ENCODE results near the gene PRELID2. TPM values are rescaled to one million over a fixed set of nuclear protein-coding genes. Genes with fewer than 3 reads are reported as not detected.

Gene PRELID2
- total RNA-seq, 1 donor from 2014 or later, result 9.2 TPM

DNA sequence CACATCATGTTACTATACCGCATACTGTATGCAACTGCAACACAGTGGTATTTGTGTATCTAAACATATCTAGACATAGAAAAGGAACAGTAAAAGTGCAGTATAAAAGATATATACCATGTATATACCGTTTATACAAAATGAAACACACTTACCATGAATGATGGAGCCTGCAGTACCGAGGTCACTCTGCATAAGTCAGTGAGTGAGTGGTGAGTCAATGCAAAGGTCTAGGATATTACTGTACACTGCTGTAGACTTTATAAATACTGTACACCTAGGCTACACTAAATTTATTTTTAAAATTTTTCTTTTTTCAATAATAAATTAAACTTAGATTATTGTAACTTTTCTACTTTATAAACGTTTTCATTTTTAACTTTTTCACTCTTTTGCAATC is 29.3 kb downstream of the PRELID2 start:
- DNase-seq (ENCODE audit: low read depth), result no peak
- no peaks in the 10 kb centered on the region for H3K27me3 ChIP-seq (ENCODE audit: insufficient read depth, low read length)
- FAIRE-seq, result no peak
- peaks cover 6% of the 10 kb centered on the region for H3K9me3 Mint-ChIP-seq (ENCODE audit: unreplicated experiment)
- H2AFZ ChIP-seq (ENCODE audit: low read depth, low read length), result no peak overlapping the region
- H3K4me3 Mint-ChIP-seq (ENCODE audit: unreplicated experiment), result no peak overlapping the region
- H3K36me3 Mint-ChIP-seq (ENCODE audit: low read depth, unreplicated experiment), result peaks cover 5% of the 10 kb centered on the region
- H3K4me1 Mint-ChIP-seq (ENCODE audit: low read depth, unreplicated experiment), result no peaks in the 10 kb centered on the region
- H3K27ac ChIP-seq (ENCODE audit: low read depth, low read length), result no peak overlapping the region
- H3K4me1 ChIP-seq (ENCODE audit: insufficient read depth, low read length), result no peaks in the 10 kb centered on the region
- TF ChIP-seq, protein P1, sequence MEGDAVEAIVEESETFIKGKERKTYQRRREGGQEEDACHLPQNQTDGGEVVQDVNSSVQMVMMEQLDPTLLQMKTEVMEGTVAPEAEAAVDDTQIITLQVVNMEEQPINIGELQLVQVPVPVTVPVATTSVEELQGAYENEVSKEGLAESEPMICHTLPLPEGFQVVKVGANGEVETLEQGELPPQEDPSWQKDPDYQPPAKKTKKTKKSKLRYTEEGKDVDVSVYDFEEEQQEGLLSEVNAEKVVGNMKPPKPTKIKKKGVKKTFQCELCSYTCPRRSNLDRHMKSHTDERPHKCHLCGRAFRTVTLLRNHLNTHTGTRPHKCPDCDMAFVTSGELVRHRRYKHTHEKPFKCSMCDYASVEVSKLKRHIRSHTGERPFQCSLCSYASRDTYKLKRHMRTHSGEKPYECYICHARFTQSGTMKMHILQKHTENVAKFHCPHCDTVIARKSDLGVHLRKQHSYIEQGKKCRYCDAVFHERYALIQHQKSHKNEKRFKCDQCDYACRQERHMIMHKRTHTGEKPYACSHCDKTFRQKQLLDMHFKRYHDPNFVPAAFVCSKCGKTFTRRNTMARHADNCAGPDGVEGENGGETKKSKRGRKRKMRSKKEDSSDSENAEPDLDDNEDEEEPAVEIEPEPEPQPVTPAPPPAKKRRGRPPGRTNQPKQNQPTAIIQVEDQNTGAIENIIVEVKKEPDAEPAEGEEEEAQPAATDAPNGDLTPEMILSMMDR (IDR thresholded peaks at IDR 0.05; ENCODE audit: insufficient read depth, low read depth, low read length), result no peak
- no peak for TF ChIP-seq EZH2 (IDR thresholded peaks at IDR 0.05; ENCODE audit: insufficient read depth, low read length)
- no peaks in the 10 kb centered on the region for H4K20me1 ChIP-seq (ENCODE audit: insufficient read depth, low read length)
- no peaks in the 10 kb centered on the region for H3K9me3 ChIP-seq (ENCODE audit: insufficient read depth, low read depth, low read length)
- no peak overlapping the region for H3K4me2 ChIP-seq (ENCODE audit: low read length)
- H3K27me3 Mint-ChIP-seq (ENCODE audit: low read depth, unreplicated experiment), result no peaks in the 10 kb centered on the region
- H3K4me3 ChIP-seq (ENCODE audit: insufficient read depth, low read depth, low read length), result no peak overlapping the region
- no peak overlapping the region for H3K9ac ChIP-seq (ENCODE audit: low read length)
- no peaks in the 10 kb centered on the region for H3K36me3 ChIP-seq (ENCODE audit: insufficient read depth, low read length)
- H3K27ac Mint-ChIP-seq (ENCODE audit: unreplicated experiment), result no peak overlapping the region
- H3K79me2 ChIP-seq (ENCODE audit: insufficient read depth, low read length), result no peaks in the 10 kb centered on the region

DNA sequence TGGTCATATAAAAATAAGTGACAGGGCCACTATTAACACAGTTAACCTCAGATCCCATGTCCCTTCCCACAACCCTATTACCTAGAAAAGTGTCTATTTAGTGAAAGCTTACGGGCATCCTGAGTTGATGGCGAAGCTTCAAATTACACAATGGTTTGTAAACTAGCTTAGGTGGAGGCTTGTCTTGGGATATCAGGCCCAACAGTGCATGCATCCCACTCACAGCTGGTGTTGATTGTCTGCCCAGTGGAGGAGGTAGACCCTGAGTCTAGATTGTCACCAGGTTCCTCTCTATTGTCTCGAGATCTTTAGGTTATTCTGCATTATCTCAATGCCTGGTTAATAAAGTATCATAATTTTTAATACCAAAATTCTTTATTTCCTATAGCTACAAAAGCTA is 30.4 kb downstream of the PRELID2 start:
- Mint-ChIP-seq H3K27ac (ENCODE audit: unreplicated experiment) (no peak overlapping the region), H3K36me3 (ENCODE audit: low read depth, unreplicated experiment) (peaks cover 5% of the 10 kb centered on the region), H3K4me1 (ENCODE audit: low read depth, unreplicated experiment) (no peaks in the 10 kb centered on the region), H3K27me3 (ENCODE audit: low read depth, unreplicated experiment) (no peaks in the 10 kb centered on the region), H3K9me3 (ENCODE audit: unreplicated experiment) (peaks cover 6% of the 10 kb centered on the region), H3K4me3 (ENCODE audit: unreplicated experiment) (no peak overlapping the region)
- no peak overlapping the region for H3K27ac ChIP-seq (ENCODE audit: low read depth, low read length)
- no peaks in the 10 kb centered on the region for H3K79me2 ChIP-seq (ENCODE audit: insufficient read depth, low read length)
- DNase-seq (ENCODE audit: low read depth), result no peak
- H3K9me3 ChIP-seq (ENCODE audit: insufficient read depth, low read depth, low read length), result no peaks in the 10 kb centered on the region
- no peak overlapping the region for H3K4me3 ChIP-seq (ENCODE audit: insufficient read depth, low read depth, low read length)
- TF ChIP-seq EZH2 (IDR thresholded peaks at IDR 0.05; ENCODE audit: insufficient read depth, low read length), result no peak
- TF ChIP-seq, protein P1 (IDR thresholded peaks at IDR 0.05; ENCODE audit: insufficient read depth, low read depth, low read length), result no peak
- no peak overlapping the region for H2AFZ ChIP-seq (ENCODE audit: low read depth, low read length)
- no peaks in the 10 kb centered on the region for H4K20me1 ChIP-seq (ENCODE audit: insufficient read depth, low read length)
- no peak overlapping the region for H3K9ac ChIP-seq (ENCODE audit: low read length)
- H3K36me3 ChIP-seq (ENCODE audit: insufficient read depth, low read length), result no peaks in the 10 kb centered on the region
- H3K4me2 ChIP-seq (ENCODE audit: low read length), result no peak overlapping the region
- H3K27me3 ChIP-seq (ENCODE audit: insufficient read depth, low read length), result no peaks in the 10 kb centered on the region
- no peak for FAIRE-seq
- no peaks in the 10 kb centered on the region for H3K4me1 ChIP-seq (ENCODE audit: insufficient read depth, low read length)

- no peaks in the 10 kb centered on the region for H3K9me3 ChIP-seq (ENCODE audit: insufficient read depth, low read depth, low read length)
- Mint-ChIP-seq H3K9me3 (ENCODE audit: unreplicated experiment) (peaks cover 6% of the 10 kb centered on the region), H3K36me3 (ENCODE audit: low read depth, unreplicated experiment) (peaks cover 5% of the 10 kb centered on the region), H3K27me3 (ENCODE audit: low read depth, unreplicated experiment) (no peaks in the 10 kb centered on the region), H3K4me1 (ENCODE audit: low read depth, unreplicated experiment) (no peaks in the 10 kb centered on the region), H3K4me3 (ENCODE audit: unreplicated experiment) (no peak overlapping the region), H3K27ac (ENCODE audit: unreplicated experiment) (no peak overlapping the region)
- TF ChIP-seq EZH2 (IDR thresholded peaks at IDR 0.05; ENCODE audit: insufficient read depth, low read length), result no peak
- TF ChIP-seq, protein P1 (IDR thresholded peaks at IDR 0.05; ENCODE audit: insufficient read depth, low read depth, low read length), result no peak
- H3K9ac ChIP-seq (ENCODE audit: low read length), result no peak overlapping the region
- H3K36me3 ChIP-seq (ENCODE audit: insufficient read depth, low read length), result no peaks in the 10 kb centered on the region
- H3K79me2 ChIP-seq (ENCODE audit: insufficient read depth, low read length), result no peaks in the 10 kb centered on the region
- FAIRE-seq (no peak), DNase-seq (ENCODE audit: low read depth) (no peak)
- no peak overlapping the region for H3K27ac ChIP-seq (ENCODE audit: low read depth, low read length)
- H3K4me1 ChIP-seq (ENCODE audit: insufficient read depth, low read length), result no peaks in the 10 kb centered on the region
- no peaks in the 10 kb centered on the region for H4K20me1 ChIP-seq (ENCODE audit: insufficient read depth, low read length)
- no peaks in the 10 kb centered on the region for H3K27me3 ChIP-seq (ENCODE audit: insufficient read depth, low read length)
- H2AFZ ChIP-seq (ENCODE audit: low read depth, low read length), result no peak overlapping the region
- no peak overlapping the region for H3K4me3 ChIP-seq (ENCODE audit: insufficient read depth, low read depth, low read length)
- H3K4me2 ChIP-seq (ENCODE audit: low read length), result no peak overlapping the region
Measured at GRCh38 chr5:145803112-145804004, 31.8 kb downstream of the PRELID2 start.

All from astrocyte (in vitro differentiated cells and primary cell).